ENCODE data around the gene PXK.

PXK gene

DNA sequence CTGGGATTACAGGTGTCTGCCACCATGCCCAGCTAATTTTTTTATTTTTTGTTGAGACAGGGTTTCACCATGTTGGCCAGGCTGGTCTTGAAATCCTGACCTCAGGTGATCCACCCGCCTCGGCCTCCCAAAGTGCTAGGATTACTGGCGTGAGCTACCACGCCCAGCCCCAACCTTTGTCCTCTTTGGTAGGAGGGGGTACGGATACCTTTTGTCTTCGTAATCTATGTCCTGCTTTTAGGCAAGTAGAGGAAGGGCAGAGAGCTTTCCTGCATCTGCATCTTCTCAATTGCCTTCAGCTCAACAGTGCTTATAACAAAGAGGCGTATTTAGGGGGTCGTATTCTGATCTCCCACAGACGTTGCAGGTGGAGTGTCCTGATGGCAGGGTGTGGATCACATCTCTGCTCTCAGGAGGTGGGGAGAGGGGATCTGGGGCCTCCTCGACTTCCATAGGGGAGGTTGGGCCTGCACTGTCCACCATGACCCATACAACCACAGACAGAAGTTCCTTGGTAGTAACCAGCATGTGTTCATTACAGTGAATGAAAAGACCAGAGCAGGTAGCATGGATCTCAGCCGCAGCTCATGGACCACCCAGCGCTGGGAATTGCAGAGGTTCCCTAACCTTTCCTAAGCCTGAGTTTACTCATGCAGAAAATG is 137.8 kb downstream of the PXK start:
- DNase-seq = no peak

DNA sequence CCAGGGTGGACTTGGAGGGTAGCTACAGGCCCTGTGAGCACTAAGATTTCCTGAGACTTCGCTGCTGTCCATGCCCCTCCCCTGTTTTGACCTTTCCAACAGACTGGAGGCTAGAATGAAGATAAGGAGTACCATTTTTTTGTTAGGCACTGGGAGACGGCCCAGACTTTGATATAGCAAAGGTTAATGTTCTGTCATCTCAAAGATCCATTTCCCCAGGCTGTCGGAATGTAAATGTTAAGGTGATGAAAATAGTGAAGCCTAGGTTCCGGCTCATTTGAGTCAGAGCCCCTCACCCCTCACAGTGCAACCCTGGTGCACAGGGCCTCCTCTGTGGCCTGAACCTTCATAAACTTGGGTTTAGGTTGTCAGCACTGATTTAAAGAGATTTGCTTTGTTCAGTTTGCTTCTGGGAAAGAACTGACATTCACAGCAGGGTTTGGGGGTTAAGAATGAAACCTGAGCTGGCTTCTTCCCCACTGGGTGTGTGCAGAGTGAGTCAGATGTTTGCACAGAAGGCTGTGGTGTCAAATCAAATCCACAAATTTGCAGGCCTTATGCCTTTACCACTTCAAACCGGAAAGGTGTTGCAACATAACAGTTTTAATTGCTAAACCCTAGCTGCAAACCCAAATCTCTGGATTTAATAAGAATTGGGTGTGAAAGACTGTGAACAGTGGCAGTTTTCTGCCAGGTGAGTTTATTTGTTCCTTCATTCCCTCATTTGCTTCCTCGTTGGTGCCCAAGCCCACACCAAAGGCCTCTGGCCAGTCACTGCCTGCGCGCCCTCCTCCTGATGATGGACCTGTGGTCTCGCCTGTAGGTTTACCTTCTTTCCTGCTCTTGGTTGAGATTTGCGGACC is 138.6 kb downstream of the PXK start:
- peak; percentile 94 for DNase-seq

DNA sequence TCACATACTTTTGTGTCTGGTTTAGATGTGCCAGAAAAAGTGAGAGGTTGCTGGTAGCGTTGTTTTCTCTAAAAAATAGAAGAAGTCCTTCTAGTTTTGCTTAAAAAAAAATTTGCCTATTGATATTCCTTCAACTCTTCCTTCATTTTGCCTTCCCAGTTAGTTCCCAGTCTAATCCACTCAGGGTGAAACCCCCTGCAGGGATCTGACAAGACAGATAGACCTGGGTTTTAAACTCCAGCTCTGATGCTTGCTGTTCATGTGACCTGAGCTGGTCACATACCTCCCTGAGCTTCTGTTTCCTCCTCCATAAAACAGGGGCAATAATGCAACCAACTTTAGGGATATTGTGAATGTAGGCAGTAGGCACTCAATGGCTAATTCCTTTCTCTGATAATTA is 140.6 kb downstream of the PXK start:
- no peak for DNase-seq

DNA sequence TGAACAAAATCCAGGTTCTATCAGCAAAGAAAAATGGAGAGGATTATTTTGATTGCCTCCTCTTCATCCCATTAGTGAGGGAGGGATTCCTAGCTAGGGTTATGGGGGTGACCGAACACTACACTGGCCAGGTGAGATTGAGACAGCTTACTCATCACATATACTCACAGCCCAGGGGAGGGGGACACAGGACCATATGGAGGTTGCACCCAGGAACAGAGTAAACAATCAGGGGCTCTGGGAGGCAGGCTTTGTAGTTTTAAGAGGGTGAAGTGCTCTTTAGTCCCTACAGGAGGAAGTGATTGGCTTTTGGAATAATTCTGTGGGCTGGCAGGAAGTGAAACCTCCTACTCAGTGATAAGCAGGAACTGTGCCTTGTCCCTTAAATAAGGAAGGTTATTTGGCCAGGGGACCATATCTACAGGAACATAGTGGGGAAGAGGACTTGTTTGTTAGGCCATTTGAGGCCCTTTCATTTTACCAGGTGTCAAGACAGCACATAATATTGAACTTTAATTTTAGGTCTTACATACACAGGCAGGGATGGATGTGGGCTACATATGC is 141.7 kb downstream of the PXK start:
- peak; percentile 85 for DNase-seq

DNA sequence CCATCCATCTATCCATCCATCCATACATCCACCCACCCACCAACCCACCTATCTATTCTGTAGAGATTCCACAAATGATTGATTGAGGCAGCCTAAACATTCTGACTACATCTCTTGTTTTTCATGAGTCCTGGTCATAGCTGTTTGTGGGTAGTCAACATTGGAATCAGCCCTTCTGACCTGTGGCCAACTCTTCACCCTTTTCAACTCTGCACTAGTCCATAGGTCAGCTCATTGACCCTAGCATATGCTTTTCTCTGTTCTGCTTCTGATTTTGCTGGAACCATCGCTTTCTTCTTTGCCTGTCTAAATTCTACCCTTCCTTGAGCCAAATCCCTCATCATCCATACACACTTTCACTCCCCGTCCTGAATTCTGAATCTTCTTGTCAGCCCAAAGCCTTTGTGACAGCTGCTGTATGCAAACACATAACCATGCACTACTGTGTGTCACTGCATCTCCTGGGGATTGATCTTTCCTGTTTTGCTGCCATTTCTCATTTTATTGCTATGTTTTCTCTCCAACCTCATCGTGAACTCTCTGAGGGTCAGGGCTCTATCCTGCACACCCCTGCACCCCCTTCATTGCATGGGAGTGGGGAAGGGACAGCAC is 142.4 kb downstream of the PXK start:
- DNase-seq = no peak
